ENCODE results near the gene TEN1. TPM values are rescaled to one million over a fixed set of nuclear protein-coding genes. Genes with fewer than 3 reads are reported as not detected.

TEN1 gene
- total and polyA plus RNA-seq, 2 of the 13 experiments (the other 11 are each of a cell fraction or from before 2014, with no cell fraction given), result 18.0 to 21.3 TPM

DNA sequence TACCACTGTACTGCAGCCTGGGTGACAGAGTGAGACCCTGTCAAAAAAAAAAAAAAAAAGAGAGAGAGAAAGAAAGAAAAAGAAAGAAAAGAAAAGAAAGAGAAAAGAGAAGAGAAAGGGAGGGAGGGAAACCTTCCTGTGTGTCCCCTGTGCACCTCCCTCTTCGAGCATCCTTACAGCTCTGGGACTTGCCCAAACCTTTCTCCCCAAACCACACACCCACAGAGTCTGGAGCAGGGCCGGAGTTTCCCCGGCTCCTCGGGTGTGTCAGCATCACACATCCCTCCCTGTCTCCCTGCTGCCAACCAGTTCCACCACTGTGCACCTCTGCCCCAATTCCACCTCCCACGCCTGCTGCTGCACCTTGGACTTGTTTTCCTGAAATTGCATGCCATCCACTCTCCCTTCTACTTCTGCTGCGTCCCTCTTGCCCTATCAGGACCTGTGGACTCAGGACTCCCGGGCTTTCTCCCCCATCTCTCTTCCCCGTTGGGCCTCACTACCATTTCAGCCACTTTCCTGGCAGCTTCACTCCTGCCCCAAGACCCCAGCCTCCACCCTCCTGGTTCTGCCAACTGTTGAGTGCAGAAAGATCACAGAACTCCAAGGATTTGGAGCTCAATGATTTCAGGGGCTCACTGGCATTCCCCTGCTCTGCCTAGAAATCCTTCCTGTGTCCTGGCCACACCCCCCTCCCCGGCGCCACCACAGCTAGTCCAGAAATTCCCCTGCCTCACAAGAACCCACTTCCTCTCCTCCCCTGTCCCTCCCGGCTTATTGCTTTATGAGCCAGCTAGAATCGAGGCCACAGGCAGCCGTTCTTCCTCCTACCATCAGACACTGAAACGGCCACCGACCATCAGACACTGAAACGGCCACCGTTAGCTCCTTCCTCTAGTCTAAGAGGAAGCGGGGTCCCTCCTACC, 17.9 kb downstream of the TEN1 start (continued):
- TF ChIP-seq TEAD3 (CRISPR knock-in tag; optimal IDR thresholded peaks at IDR 0.05; ENCODE audit: borderline replicate concordance) (peak; percentile 95), SRSF1 (optimal IDR thresholded peaks at IDR 0.05; ENCODE audit: low read depth, low read length) (no peak), ZNF547 (CRISPR knock-in tag; IDR thresholded peaks at IDR 0.05) (peak; percentile 31; the same call in 1 of the 2 replicates), NKX3-1 (CRISPR knock-in tag; IDR thresholded peaks at IDR 0.05) (0 out of 2 replicates have a peak, but pooled peaks have one; percentile 29), ZNF274 (CRISPR knock-in tag; IDR thresholded peaks at IDR 0.05) (peak; percentile 79), REL (CRISPR knock-in tag; conservative IDR thresholded peaks at IDR 0.05) (no peak), ZNF747 (CRISPR knock-in tag; IDR thresholded peaks at IDR 0.05; ENCODE audit: borderline replicate concordance) (no peak), ZNF367 (CRISPR knock-in tag; IDR thresholded peaks at IDR 0.05; ENCODE audit: borderline replicate concordance) (no peak), SALL1 (CRISPR knock-in tag; IDR thresholded peaks at IDR 0.05) (peak; percentile 98), HNF1A (IDR thresholded peaks at IDR 0.05; ENCODE audit: low read depth) (no peak), HNF1A (CRISPR knock-in tag; IDR thresholded peaks at IDR 0.05; ENCODE audit: borderline replicate concordance) (peak; percentile 25; the same call in 1 of the 2 replicates), TP53 (CRISPR knock-in tag; conservative IDR thresholded peaks at IDR 0.05) (0 out of 2 replicates have a peak, but pooled peaks have one; percentile 43), ZNF33A (CRISPR knock-in tag; IDR thresholded peaks at IDR 0.05; ENCODE audit: borderline replicate concordance) (no peak), ZNF749 (CRISPR knock-in tag; IDR thresholded peaks at IDR 0.05; ENCODE audit: borderline replicate concordance) (no peak), ZNF883 (CRISPR knock-in tag; IDR thresholded peaks at IDR 0.05; ENCODE audit: not compliant biosample characterization) (peak; percentile 47), MIER2 (CRISPR knock-in tag; IDR thresholded peaks at IDR 0.05) (no peak; the same call in 1 of the 2 replicates), ZFP1 (CRISPR knock-in tag; IDR thresholded peaks at IDR 0.05) (no peak), SP2 (CRISPR knock-in tag; IDR thresholded peaks at IDR 0.05) (0 out of 2 replicates have a peak, but pooled peaks have one; percentile 14), ZIK1 (CRISPR knock-in tag; IDR thresholded peaks at IDR 0.05; ENCODE audit: borderline replicate concordance, low read depth) (no peak), RBM22 (optimal IDR thresholded peaks at IDR 0.05; ENCODE audit: low read length) (no peak)
- TF ChIP-seq, protein P1, sequence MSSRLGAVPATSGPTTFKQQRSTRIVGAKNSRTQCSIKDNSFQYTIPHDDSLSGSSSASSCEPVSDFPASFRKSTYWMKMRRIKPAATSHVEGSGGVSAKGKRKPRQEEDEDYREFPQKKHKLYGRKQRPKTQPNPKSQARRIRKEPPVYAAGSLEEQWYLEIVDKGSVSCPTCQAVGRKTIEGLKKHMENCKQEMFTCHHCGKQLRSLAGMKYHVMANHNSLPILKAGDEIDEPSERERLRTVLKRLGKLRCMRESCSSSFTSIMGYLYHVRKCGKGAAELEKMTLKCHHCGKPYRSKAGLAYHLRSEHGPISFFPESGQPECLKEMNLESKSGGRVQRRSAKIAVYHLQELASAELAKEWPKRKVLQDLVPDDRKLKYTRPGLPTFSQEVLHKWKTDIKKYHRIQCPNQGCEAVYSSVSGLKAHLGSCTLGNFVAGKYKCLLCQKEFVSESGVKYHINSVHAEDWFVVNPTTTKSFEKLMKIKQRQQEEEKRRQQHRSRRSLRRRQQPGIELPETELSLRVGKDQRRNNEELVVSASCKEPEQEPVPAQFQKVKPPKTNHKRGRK (CRISPR knock-in tag; IDR thresholded peaks at IDR 0.05), result no peak

Data from HepG2 (cell line).